HG03520 (cell line): Measurements from ENCODE around the gene MAP3K14.

Experiments used
- ATAC-seq: cut with Tn5 transposase; IDR thresholded peaks from one replicate; pipeline ENCODE4 v1.9.1; 2021; ENCODE audit warnings: mild to moderate bottlenecking, moderate library complexity; ENCODE audit not compliant: unreplicated experiment

MAP3K14 gene

DNA sequence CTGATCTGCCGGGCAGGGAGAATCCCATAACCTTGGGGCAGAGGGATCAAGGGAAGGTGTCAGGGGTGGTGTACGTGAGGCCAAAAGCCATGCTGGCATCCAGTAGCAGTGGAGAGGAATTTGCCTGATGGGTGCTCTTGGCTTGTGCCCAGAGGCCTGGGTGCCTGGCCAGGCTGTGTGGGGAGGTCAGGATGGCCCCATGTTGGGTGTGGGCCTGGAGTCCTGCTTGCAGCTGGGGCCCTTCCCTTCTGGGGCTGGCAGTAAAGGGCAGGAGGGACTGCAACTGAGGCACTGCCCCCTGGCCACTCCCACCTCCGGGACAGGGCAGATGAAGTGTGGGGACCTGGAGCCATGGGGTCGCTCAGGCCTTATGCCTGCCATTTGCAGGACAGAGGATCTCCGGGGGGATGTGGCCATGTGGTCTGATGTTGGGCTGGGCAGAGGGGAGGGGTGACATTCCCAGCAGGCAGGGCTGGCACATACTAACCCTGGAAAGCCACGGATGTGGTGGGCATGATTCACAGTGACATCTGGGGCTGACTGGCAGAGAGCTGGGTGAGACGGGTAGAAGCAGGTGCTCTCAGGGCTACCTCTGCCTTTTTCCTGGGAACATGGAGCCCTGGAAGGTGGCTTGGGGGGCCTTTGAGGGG lies 91.6 kb downstream of the MAP3K14 start:
- no peak for ATAC-seq

DNA sequence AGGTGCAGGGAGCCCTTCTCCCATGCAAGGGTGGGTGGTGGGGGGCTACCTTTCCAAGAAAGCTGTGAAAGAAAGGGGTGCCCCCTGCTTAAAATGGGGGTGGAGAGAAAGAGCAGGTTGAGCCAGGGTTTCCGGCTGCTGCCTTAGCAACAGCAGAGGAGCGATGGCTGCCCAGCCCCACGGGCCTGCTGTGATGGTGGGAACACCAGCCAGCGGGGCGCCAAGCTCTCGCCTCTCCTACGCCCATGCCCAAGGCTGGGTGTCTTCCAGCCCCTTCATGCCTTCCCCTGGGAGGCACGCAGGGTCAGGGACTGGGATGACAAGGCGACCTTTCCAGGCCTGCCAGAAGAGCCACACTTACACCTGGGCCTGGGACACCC lies 92.2 kb downstream of the MAP3K14 start:
- ATAC-seq = no peak

- no peak for ATAC-seq
Measured at GRCh38 chr17:45223539-45224528, 93.0 kb downstream of the MAP3K14 start.

- ATAC-seq = no peak
Measured at GRCh38 chr17:45222996-45223538, 93.8 kb downstream of the MAP3K14 start.

DNA sequence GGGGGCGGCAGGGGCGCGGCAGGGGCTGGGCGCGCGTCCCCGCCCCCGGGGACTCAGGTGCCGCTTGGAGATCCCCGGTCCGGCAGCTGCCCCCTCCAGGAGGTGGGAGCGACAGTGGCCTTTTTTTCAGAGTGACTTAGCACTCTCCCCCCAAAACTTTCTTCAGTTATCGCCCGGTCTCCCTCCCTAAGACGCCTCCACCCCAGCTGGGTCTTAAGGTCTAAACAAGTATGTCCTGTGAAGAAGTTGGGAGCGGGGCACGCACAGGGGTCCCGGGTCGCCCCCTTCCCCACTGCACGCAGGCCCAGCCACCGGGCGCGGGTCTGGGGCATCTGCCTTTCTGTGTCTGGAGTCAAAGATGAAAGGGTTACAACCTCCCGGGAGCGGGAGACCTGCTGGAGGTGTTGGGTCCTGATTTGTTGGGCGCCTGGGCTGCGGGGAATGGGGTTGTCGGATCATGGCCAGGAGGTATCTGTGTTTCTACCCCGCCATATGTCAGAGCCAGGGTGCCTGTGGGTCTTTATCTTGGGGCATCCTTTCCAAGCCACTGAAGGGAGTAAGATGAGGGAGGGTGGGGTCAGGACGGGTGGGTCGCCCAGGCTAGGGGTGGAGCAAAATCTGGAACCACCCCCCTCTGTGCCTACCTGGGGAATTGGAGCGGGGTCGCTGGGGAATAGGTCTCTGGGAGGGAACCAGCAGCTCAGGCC lies 94.4 kb downstream of the MAP3K14 start:
- no peak for ATAC-seq

DNA sequence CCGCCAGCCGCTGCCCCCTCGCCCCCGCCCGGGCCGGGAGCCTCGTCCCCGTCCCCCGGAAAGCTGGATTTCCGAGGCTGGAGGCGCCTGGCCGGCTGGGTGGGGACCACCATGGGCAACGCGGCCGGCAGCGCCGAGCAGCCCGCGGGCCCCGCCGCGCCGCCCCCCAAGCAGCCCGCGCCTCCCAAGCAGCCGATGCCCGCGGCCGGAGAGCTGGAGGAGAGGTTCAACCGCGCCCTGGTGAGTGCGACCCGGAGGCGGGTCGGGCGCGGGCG lies 94.9 kb downstream of the MAP3K14 start:
- no peak for ATAC-seq

DNA sequence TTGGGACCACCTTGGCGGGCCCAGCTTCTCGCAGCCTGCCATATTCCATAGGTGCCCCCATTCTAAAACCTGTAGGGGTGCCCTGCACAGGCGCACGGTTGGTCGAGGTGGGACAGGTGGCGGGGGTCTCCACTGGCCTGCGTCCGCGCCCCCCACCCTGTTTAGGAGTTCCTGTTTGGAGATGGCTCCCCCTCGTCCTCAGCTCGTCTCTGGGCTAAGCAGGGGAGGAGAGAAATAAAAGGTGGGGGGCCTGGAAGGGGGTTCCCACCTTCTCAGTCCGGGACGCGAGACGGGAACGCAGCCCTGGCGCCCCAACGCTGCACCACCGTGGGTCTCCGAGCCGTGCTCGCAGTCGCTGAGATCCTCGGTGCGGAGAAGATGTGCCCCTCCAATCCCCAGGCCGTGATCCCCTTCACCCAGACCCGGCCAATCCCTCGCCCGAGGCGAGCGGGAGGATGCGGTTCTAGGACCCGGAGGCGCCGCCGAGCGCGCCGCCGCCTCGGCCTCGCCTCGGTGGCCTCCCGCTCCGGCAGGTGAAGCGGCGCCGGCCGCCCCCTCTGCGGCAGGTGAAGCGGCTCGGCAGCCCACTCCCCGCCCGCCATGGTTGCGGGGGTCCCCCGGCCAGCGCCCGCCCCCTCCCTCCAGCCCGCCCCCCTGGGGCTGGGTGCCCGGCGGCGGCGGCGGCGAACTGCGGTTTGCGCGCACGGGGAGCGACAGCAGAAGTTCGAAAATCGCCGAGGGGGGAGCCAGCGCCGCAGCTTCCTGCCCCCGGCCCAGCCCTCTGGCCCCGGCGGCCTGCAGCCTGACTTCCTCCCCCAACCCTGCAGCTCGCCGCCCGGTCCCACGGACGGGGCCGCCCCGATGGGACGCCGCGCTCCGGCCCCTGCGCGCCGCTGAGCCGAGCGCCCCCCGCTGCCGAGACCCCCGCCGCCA lies 95.5 kb downstream of the MAP3K14 start, which contains the start of gene FMNL1:
Gene FMNL1, plus strand, starts transcription at position 805 of the 933 bp plus-strand sequence. CDS start 240 bp downstream, outside the sequence.
- no peak for ATAC-seq

- ATAC-seq = no peak
Measured at GRCh38 chr17:45220079-45220478, 96.7 kb downstream of the MAP3K14 start.

- no peak for ATAC-seq
Measured at GRCh38 chr17:45218895-45219661, 97.7 kb downstream of the MAP3K14 start.
